ENCODE data around the gene MALT1.
"Not testable (repeated sequence)": the region's sequence is repeated elsewhere in the genome, so short reads cannot be mapped to it uniquely, and the experiment has no call there.

The MALT1 gene

GRCh38 chr18:58776541-58776940 is 105.3 kb downstream of the MALT1 start:
- not testable (repeated sequence) for DNase-seq (ENCODE audit: low spot score)

- no peak for DNase-seq (ENCODE audit: low spot score)
Observed at GRCh38 chr18:58777471-58777870, 106.2 kb downstream of the MALT1 start.

GRCh38 chr18:58779529-58779928 is 108.3 kb downstream of the MALT1 start:
- no peak for DNase-seq (ENCODE audit: low spot score)

- no peak for DNase-seq (ENCODE audit: low spot score)
Observed at GRCh38 chr18:58780045-58780444, 108.8 kb downstream of the MALT1 start.

- peak; percentile 83 for DNase-seq (ENCODE audit: low spot score)
Observed at GRCh38 chr18:58781627-58782194, 110.4 kb downstream of the MALT1 start.

GRCh38 chr18:58784601-58785137 is 113.4 kb downstream of the MALT1 start:
- no peak for DNase-seq (ENCODE audit: low spot score)

GRCh38 chr18:58785171-58785805 is 114.0 kb downstream of the MALT1 start:
- DNase-seq (ENCODE audit: low spot score) = no peak

- DNase-seq (ENCODE audit: low spot score) = no peak
Observed at GRCh38 chr18:58785870-58786269, 114.6 kb downstream of the MALT1 start.

GRCh38 chr18:58787536-58788149 is 116.4 kb downstream of the MALT1 start:
- no peak for DNase-seq (ENCODE audit: low spot score)

GRCh38 chr18:58788470-58788869 is 117.2 kb downstream of the MALT1 start:
- DNase-seq (ENCODE audit: low spot score) = no peak

GRCh38 chr18:58788971-58789875 is 118.0 kb downstream of the MALT1 start:
- peak; percentile 85 for DNase-seq (ENCODE audit: low spot score)

- no peak for DNase-seq (ENCODE audit: low spot score)
Observed at GRCh38 chr18:58789876-58790240, 118.6 kb downstream of the MALT1 start.

GRCh38 chr18:58792086-58792485 is 120.8 kb downstream of the MALT1 start:
- no peak for DNase-seq (ENCODE audit: low spot score)

- no peak for DNase-seq (ENCODE audit: low spot score)
Observed at GRCh38 chr18:58793361-58793760, 122.1 kb downstream of the MALT1 start.

GRCh38 chr18:58796220-58796619 is 125.0 kb downstream of the MALT1 start:
- no peak for DNase-seq (ENCODE audit: low spot score)

GRCh38 chr18:58800582-58800981 is 129.3 kb downstream of the MALT1 start:
- DNase-seq (ENCODE audit: low spot score) = no peak

- no peak for DNase-seq (ENCODE audit: low spot score)
Observed at GRCh38 chr18:58802959-58803358, 131.7 kb downstream of the MALT1 start.

- DNase-seq (ENCODE audit: low spot score) = no peak
Observed at GRCh38 chr18:58803978-58804377, 132.7 kb downstream of the MALT1 start.

All from globus pallidus (tissue), 1 donor.